ENCODE data around the gene HOMER1.
"Not testable (repeated sequence)": the region's sequence is repeated elsewhere in the genome, so short reads cannot be mapped to it uniquely, and the experiment has no call there.

The HOMER1 gene

GRCh38 chr5:79408028-79408427 lies 105.9 kb downstream of the HOMER1 start:
- peak; percentile 42 for DNase-seq

DNA sequence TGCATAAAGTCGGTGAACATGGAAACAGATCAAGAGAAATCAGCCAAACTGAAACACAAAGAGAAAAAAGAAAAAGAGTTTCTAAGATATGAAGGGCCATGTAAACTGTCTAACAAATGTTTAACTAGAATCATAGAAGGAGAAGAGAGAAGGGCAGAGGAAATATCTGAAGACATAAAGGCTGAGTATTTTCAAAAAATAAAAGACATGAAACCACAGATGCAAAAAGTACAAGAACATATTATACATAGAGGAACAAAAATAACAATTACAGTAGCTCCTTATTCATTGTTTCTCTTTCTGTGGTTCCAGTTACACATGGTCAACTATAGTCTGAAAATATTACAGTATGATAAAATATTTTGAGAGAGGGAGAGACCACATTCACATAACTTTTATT lies 106.3 kb downstream of the HOMER1 start:
- no peak for DNase-seq

DNA sequence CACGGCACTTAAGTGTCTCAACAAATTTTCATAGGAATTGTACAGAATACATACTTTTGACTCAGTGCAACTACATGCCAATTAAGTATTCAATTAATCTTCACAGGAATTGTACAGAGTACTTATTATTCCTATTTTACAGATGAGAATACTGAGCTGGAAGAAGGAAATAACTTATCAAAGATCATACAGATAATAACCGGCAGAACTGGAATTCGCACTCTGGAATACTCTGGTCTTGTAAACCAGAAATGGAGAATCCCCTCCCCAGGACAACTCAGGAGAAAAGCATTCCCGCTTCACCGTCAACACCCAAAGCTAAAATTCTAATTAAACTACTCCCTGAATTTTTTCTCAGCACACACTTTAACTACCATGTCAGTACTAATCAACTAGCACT lies 112.7 kb downstream of the HOMER1 start:
- DNase-seq: no peak

DNA sequence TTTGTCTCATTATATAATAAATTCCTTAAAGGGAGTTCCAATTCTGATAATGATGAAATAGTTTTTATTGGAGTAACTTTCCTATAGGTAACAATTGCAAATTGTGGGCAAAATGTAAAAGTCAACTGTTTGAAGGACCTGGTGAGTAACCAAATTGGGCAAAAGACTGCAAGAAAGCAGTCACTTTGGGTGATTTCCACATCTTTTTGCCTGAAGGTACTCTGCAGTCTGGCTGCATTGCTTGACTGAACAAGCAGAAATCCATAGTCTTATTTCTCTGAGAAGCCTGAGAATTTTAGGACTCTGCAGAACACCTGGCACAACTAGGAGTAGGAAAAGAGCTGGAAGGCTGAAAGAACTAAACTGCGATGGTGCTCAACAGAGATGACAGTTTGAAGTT lies 114.9 kb downstream of the HOMER1 start:
- DNase-seq: no peak

DNA sequence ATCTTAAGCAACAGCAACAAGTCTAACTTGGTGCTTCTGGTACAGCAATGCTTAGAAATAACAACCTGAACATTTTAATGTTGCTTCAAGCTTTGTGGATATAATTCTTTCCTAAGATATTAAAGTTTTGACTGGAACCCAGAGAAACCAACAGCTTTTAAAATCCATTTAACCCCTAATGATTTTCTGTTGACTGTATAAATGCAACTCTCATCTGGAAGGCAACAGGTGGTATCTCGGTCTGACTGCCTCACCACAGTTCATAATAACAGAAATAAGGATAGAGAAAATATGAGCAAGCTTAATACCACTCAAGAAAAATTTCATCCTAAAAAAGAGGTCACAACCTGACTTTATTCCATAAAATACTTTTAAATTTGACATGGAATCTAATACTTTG lies 116.9 kb downstream of the HOMER1 start:
- DNase-seq: no peak

- DNase-seq: no peak
Observed at GRCh38 chr5:79396265-79396664, 117.7 kb downstream of the HOMER1 start.

GRCh38 chr5:79395296-79395695 lies 118.6 kb downstream of the HOMER1 start:
- DNase-seq: no peak

GRCh38 chr5:79392776-79393175 lies 121.2 kb downstream of the HOMER1 start:
- DNase-seq: no peak

GRCh38 chr5:79386679-79387078 lies 127.3 kb downstream of the HOMER1 start:
- no peak for DNase-seq

DNA sequence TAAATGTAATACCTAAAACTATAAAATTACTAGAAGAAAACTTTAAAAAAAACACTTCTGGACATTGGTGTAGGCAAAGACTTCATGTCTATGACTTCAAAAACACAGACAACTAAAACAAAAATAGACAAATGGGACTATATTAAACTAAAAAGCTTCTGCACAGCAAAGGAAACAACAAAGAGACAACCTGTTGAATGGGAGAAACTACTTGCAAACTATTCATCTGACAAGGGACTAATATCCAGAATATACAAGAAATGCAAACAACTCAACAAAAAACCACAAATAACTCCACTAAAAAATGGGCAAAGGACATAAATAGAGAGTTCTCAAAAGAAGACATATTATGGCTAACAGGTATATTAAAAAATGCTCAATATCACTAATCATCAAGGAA lies 128.8 kb downstream of the HOMER1 start:
- not testable (repeated sequence) for DNase-seq

DNA sequence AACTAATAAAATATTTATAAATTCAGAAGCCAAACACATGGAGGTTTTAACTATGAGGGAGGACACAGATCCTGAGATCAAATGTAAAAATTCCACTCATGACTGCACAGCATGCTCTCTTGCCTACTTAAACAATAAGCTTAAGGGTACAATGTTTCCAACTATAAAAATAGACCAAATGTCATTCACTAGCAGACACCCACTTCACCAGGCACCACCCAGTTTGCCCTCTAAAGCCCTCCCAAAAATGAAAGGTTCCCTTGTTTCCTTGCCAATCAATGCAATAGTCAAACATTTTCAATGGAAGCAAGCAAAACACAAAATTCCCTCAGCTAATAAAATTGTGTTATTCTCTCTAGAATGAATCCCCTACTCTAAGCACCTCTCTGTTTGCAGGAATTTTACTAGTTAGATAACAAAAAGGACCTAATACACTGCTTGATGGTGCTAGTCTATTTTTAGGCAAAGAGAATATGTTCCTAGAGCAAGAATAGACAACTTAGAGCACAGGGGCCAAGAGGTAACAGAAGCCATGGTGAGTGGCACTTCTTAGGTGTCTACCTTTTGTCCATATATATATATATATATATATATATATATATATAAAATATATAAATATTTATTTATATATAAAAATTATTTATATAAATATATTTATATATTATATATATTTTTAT lies 135.3 kb downstream of the HOMER1 start:
- DNase-seq: no peak

GRCh38 chr5:79357398-79357797 lies 156.5 kb downstream of the HOMER1 start:
- DNase-seq: no peak

DNA sequence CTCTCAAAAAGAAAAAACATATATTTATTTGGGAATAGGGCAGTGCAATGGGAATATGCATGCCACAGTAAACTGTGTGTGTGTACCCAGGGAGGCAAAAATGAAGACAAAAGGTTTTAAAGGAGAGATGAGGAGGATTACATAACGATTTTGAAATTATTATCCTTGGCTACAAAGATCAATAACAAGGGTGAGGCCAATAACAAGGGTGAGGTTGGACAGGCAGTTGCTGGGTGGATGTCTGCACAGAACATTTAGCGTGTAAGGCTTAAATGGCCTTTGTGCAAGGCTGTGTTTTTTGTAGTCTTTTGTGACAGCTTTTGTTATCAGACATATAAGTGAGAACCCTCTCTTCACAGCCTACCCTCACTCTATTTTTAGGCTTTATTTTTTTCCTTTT lies 164.1 kb downstream of the HOMER1 start:
- DNase-seq: no peak

DNA sequence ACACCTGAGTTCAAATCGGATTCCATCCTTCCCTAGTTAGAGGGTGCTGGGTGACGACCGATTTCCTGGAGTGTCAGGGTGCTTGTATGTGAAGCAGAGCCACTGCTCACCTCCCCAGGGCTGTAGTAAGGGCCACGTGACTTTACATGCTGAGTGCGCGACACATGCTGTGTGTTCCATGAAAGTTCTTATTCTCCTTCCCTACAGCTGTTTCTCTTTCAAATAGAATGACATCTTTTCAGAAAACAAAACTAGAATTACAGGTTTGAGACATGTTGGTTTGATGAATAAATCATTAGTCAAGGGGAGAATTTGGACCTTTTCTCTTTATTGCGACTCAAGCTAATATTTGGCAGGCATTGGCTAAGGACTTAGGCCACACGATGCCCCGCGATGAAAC lies 164.9 kb downstream of the HOMER1 start:
- no peak for DNase-seq

- peak; percentile 33 for DNase-seq
Observed at GRCh38 chr5:79346420-79346824, 167.5 kb downstream of the HOMER1 start.

- no peak for DNase-seq
Observed at GRCh38 chr5:79333852-79334557, 179.9 kb downstream of the HOMER1 start.

GRCh38 chr5:79330071-79330470 lies 183.9 kb downstream of the HOMER1 start:
- DNase-seq: no peak

GRCh38 chr5:79329453-79329852 lies 184.5 kb downstream of the HOMER1 start:
- DNase-seq: no peak
